Measurements from ENCODE around the gene KCNH1.

The KCNH1 gene

DNA sequence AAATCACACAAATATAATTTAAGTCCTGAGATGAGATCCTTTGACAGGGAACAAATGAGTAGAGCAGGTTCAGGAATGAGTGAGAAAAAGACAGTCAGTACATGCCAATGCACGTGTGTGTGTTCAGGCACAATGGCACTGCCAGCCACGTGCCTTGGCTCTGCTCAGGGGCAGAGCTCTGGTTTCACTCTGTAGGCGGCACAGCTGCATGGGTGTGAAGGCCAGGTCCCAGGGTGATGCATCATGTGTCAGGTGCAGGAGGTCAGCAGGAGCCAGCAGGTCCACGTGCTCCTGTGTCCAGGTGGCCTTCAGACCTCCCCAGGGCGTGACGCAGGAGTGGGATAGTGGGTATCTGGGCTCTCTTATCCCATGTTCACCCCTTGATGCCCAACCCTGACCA lies 386.1 kb downstream of the KCNH1 start:
- no peak overlapping the region for H3K9ac ChIP-seq (ENCODE audit: low read length)
- no peaks in the 10 kb centered on the region for H3K27me3 ChIP-seq (ENCODE audit: control insufficient read depth in 1 of 2, insufficient read depth in 2 of 2, low read length in 2 of 2)
- no peak overlapping the region for H3K27ac ChIP-seq (ENCODE audit: low read depth, low read length)
- H3K36me3 ChIP-seq (ENCODE audit: insufficient read depth, low read length): no peaks in the 10 kb centered on the region
- H3K9me3 ChIP-seq (ENCODE audit: low read length): no peaks in the 10 kb centered on the region
- no peaks in the 10 kb centered on the region for H3K4me1 ChIP-seq (ENCODE audit: insufficient read depth, low read length)
- no peak overlapping the region for H3K4me3 ChIP-seq (ENCODE audit: low read depth in 1 of 2, low read length in 2 of 2)

DNA sequence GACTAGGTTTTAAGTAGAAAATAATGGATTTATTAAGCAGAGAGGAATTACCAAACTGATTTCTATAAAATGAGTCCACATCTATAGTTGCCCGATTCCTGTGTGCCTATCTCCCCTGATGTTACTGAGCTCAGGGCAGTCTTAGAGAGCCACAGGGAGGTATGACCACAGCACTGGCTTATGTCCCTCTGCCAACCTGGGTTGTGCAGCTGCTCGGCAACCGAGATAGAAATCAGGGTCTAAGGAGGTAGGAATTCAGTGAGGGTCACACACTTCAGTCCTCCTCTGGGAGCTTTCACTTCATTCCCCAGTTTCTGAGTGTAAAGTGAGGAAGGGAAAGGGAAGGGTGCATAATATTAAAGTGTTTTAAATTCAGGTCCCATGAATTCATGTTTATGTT lies 386.8 kb downstream of the KCNH1 start:
- Histone ChIP-seq H3K27me3 (ENCODE audit: control insufficient read depth in 1 of 2, insufficient read depth in 2 of 2, low read length in 2 of 2) (no peaks in the 10 kb centered on the region), H3K36me3 (ENCODE audit: insufficient read depth, low read length) (no peaks in the 10 kb centered on the region), H3K4me3 (ENCODE audit: low read depth in 1 of 2, low read length in 2 of 2) (no peak overlapping the region), H3K9me3 (ENCODE audit: low read length) (no peaks in the 10 kb centered on the region), H3K4me1 (ENCODE audit: insufficient read depth, low read length) (no peaks in the 10 kb centered on the region), H3K27ac (ENCODE audit: low read depth, low read length) (no peak overlapping the region), H3K9ac (ENCODE audit: low read length) (no peak overlapping the region)

DNA sequence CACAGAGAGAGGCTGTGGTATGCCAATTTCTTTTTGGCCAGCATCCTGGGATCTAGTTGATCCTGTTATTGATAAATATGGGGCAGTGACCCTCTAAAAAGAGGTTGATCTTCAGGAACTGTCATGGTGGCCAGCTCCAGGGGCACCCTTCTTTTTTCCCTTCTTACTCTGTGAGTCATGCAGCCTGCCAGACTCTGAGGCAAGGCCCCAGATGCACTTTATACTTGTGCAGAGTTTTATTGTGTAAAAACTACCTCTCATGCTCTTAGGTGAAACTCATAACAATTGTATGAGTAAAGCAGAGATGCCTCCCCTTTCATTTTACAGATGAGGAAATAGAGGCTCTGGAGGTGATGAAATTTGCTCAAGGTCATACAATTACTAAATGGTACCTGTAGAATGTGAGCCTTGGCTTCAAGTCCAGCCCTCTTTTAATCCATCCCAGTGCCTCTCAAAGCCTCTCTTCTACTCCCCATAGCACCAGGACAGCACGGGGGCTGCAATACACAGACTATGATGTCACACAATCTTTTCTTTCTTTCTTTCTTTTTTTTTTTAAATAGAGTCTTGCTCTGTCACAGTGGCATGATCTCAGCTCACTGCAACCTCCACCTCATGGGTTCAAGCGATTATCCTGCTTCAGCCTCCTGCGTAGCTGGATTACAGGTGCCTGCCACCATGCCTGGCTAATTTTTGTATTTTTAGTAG lies 387.8 kb downstream of the KCNH1 start:
- Histone ChIP-seq H3K9ac (ENCODE audit: low read length) (no peak overlapping the region), H3K9me3 (ENCODE audit: low read length) (no peaks in the 10 kb centered on the region), H3K4me3 (ENCODE audit: low read depth in 1 of 2, low read length in 2 of 2) (no peak overlapping the region), H3K27ac (ENCODE audit: low read depth, low read length) (no peak overlapping the region), H3K27me3 (ENCODE audit: control insufficient read depth in 1 of 2, insufficient read depth in 2 of 2, low read length in 2 of 2) (no peaks in the 10 kb centered on the region), H3K4me1 (ENCODE audit: insufficient read depth, low read length) (no peaks in the 10 kb centered on the region), H3K36me3 (ENCODE audit: insufficient read depth, low read length) (no peaks in the 10 kb centered on the region)

DNA sequence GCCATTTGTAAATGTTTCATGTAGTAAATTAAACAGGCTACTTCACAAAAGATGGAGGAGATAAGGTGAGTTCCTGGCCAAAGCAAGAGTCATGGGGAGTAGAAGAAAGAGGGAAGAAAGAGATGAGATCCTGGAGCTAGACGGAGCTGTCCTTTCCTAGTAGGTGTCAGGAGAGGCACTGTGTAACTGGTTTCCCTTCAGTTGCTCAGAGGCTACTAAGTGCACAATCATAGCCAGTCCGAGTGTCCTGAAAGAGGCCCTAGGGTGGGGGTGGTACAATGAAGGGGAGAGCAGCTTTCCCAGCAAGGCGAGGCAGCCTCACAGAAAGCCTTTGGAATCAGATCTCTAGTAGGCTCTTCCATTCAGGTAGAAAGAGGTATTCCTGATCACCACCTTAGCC lies 390.9 kb downstream of the KCNH1 start:
- Histone ChIP-seq H3K9me3 (ENCODE audit: low read length) (no peaks in the 10 kb centered on the region), H3K27ac (ENCODE audit: low read depth, low read length) (no peak overlapping the region), H3K9ac (ENCODE audit: low read length) (no peak overlapping the region), H3K4me1 (ENCODE audit: insufficient read depth, low read length) (no peaks in the 10 kb centered on the region), H3K4me3 (ENCODE audit: low read depth in 1 of 2, low read length in 2 of 2) (no peak overlapping the region), H3K27me3 (ENCODE audit: control insufficient read depth in 1 of 2, insufficient read depth in 2 of 2, low read length in 2 of 2) (no peaks in the 10 kb centered on the region), H3K36me3 (ENCODE audit: insufficient read depth, low read length) (no peaks in the 10 kb centered on the region)

GRCh38 chr1:210741564-210741963 lies 392.4 kb downstream of the KCNH1 start:
- Histone ChIP-seq H3K9me3 (ENCODE audit: low read length) (no peaks in the 10 kb centered on the region), H3K9ac (ENCODE audit: low read length) (no peak overlapping the region), H3K27me3 (ENCODE audit: control insufficient read depth in 1 of 2, insufficient read depth in 2 of 2, low read length in 2 of 2) (no peaks in the 10 kb centered on the region), H3K27ac (ENCODE audit: low read depth, low read length) (no peak overlapping the region), H3K4me1 (ENCODE audit: insufficient read depth, low read length) (no peaks in the 10 kb centered on the region), H3K4me3 (ENCODE audit: low read depth in 1 of 2, low read length in 2 of 2) (no peak overlapping the region), H3K36me3 (ENCODE audit: insufficient read depth, low read length) (no peaks in the 10 kb centered on the region)

- Histone ChIP-seq H3K9me3 (ENCODE audit: low read length) (no peaks in the 10 kb centered on the region), H3K27ac (ENCODE audit: low read depth, low read length) (no peak overlapping the region), H3K27me3 (ENCODE audit: control insufficient read depth in 1 of 2, insufficient read depth in 2 of 2, low read length in 2 of 2) (no peaks in the 10 kb centered on the region), H3K36me3 (ENCODE audit: insufficient read depth, low read length) (no peaks in the 10 kb centered on the region), H3K4me1 (ENCODE audit: insufficient read depth, low read length) (no peaks in the 10 kb centered on the region), H3K4me3 (ENCODE audit: low read depth in 1 of 2, low read length in 2 of 2) (no peak overlapping the region), H3K9ac (ENCODE audit: low read length) (no peak overlapping the region)
Measured at GRCh38 chr1:210739627-210740026, 394.3 kb downstream of the KCNH1 start.

GRCh38 chr1:210738256-210738655 lies 395.7 kb downstream of the KCNH1 start:
- H3K27ac ChIP-seq (ENCODE audit: low read depth, low read length): no peak overlapping the region
- H3K9me3 ChIP-seq (ENCODE audit: low read length): no peaks in the 10 kb centered on the region
- no peak overlapping the region for H3K9ac ChIP-seq (ENCODE audit: low read length)
- H3K36me3 ChIP-seq (ENCODE audit: insufficient read depth, low read length): no peaks in the 10 kb centered on the region
- no peaks in the 10 kb centered on the region for H3K4me1 ChIP-seq (ENCODE audit: insufficient read depth, low read length)
- H3K27me3 ChIP-seq (ENCODE audit: control insufficient read depth in 1 of 2, insufficient read depth in 2 of 2, low read length in 2 of 2): no peaks in the 10 kb centered on the region
- H3K4me3 ChIP-seq (ENCODE audit: low read depth in 1 of 2, low read length in 2 of 2): no peak overlapping the region

- Histone ChIP-seq H3K4me1 (ENCODE audit: insufficient read depth, low read length) (no peaks in the 10 kb centered on the region), H3K27me3 (ENCODE audit: control insufficient read depth in 1 of 2, insufficient read depth in 2 of 2, low read length in 2 of 2) (no peaks in the 10 kb centered on the region), H3K9me3 (ENCODE audit: low read length) (no peaks in the 10 kb centered on the region), H3K4me3 (ENCODE audit: low read depth in 1 of 2, low read length in 2 of 2) (no peak overlapping the region), H3K27ac (ENCODE audit: low read depth, low read length) (no peak overlapping the region), H3K36me3 (ENCODE audit: insufficient read depth, low read length) (no peaks in the 10 kb centered on the region), H3K9ac (ENCODE audit: low read length) (no peak overlapping the region)
Measured at GRCh38 chr1:210736713-210737112, 397.2 kb downstream of the KCNH1 start.

GRCh38 chr1:210731597-210731996 lies 402.4 kb downstream of the KCNH1 start:
- Histone ChIP-seq H3K9me3 (ENCODE audit: low read length) (no peaks in the 10 kb centered on the region), H3K4me3 (ENCODE audit: low read depth in 1 of 2, low read length in 2 of 2) (no peak overlapping the region), H3K9ac (ENCODE audit: low read length) (no peak overlapping the region), H3K36me3 (ENCODE audit: insufficient read depth, low read length) (no peaks in the 10 kb centered on the region), H3K4me1 (ENCODE audit: insufficient read depth, low read length) (no peaks in the 10 kb centered on the region), H3K27me3 (ENCODE audit: control insufficient read depth in 1 of 2, insufficient read depth in 2 of 2, low read length in 2 of 2) (no peaks in the 10 kb centered on the region), H3K27ac (ENCODE audit: low read depth, low read length) (no peak overlapping the region)

DNA sequence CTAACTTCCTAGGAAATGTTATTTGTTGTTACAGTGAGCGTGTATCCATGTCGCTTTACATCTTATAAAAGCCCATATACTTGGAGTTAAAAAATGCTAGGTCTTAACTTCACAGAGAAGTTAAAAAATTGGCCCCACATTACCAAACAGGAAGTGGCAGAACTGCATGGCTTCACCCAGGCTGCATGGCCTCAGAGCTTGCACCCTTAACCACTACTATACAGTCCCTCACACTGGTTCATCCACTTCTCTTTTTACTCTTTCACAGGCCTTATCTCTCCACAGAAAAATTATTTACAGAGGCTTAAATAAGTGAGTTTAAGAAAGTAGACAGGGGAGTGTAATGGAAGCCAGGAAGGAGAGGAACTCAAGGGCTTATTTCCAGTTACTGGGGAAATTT lies 402.8 kb downstream of the KCNH1 start:
- Histone ChIP-seq H3K36me3 (ENCODE audit: insufficient read depth, low read length) (no peaks in the 10 kb centered on the region), H3K9ac (ENCODE audit: low read length) (no peak overlapping the region), H3K27ac (ENCODE audit: low read depth, low read length) (no peak overlapping the region), H3K9me3 (ENCODE audit: low read length) (no peaks in the 10 kb centered on the region), H3K4me1 (ENCODE audit: insufficient read depth, low read length) (no peaks in the 10 kb centered on the region), H3K27me3 (ENCODE audit: control insufficient read depth in 1 of 2, insufficient read depth in 2 of 2, low read length in 2 of 2) (no peaks in the 10 kb centered on the region), H3K4me3 (ENCODE audit: low read depth in 1 of 2, low read length in 2 of 2) (no peak overlapping the region)

DNA sequence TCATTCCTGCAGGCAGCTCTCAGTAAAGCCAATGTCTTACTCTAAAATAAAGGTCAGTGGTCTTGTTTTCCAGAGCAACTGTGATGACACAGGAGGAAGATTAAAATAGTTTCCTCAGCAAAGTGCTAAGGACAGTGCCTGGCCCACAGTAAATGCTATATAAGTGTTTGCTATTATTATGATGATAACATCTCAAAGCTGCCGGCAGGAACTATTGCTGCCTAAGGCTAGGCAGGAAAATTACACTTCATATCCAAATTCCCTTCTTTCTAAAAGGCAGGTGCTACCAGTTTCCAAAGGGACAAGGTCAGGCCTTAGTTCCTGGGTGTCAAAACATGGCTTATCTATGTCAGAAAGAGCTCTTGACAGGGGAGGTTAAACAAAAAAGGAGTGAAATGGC lies 403.9 kb downstream of the KCNH1 start:
- no peak overlapping the region for H3K4me3 ChIP-seq (ENCODE audit: low read depth in 1 of 2, low read length in 2 of 2)
- no peaks in the 10 kb centered on the region for H3K9me3 ChIP-seq (ENCODE audit: low read length)
- no peak overlapping the region for H3K27ac ChIP-seq (ENCODE audit: low read depth, low read length)
- no peaks in the 10 kb centered on the region for H3K36me3 ChIP-seq (ENCODE audit: insufficient read depth, low read length)
- H3K27me3 ChIP-seq (ENCODE audit: control insufficient read depth in 1 of 2, insufficient read depth in 2 of 2, low read length in 2 of 2): no peaks in the 10 kb centered on the region
- H3K4me1 ChIP-seq (ENCODE audit: insufficient read depth, low read length): no peaks in the 10 kb centered on the region
- no peak overlapping the region for H3K9ac ChIP-seq (ENCODE audit: low read length)

DNA sequence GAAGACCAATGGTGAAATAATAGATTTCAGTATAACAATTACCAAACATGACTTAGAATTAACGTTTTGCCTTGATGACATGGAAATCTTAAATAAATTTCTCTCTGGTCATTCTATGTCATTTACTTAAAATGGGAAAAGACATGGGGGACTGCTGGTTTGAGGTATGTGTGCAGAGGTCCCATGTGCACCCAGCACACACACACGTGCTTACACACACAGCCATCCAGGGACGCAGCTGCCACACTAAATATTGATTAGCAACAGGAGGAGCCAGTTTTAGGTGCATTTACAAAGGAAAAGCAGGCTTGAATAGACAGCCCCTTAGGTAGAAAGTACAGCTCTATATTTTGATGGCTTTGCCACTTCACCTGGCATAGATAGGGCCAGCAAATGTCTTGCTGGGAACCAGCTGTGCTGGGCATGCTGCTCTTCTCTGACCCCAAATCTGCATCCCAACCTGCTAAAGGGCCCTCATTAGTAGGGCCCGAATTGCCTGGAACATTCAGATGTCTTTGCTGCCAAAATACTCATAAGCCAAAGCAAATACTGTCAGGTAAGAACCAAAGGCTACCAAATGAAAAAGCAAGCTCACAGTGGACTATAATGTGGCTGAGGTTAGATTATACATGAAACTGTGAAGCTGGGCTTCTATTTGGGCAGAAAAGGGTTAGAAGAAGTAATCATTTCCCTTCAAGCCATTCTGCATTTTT lies 405.4 kb downstream of the KCNH1 start:
- no peaks in the 10 kb centered on the region for H3K4me1 ChIP-seq (ENCODE audit: insufficient read depth, low read length)
- no peak overlapping the region for H3K9ac ChIP-seq (ENCODE audit: low read length)
- H3K27ac ChIP-seq (ENCODE audit: low read depth, low read length): no peak overlapping the region
- H3K4me3 ChIP-seq (ENCODE audit: low read depth in 1 of 2, low read length in 2 of 2): no peak overlapping the region
- H3K27me3 ChIP-seq (ENCODE audit: control insufficient read depth in 1 of 2, insufficient read depth in 2 of 2, low read length in 2 of 2): no peaks in the 10 kb centered on the region
- H3K36me3 ChIP-seq (ENCODE audit: insufficient read depth, low read length): no peaks in the 10 kb centered on the region
- no peaks in the 10 kb centered on the region for H3K9me3 ChIP-seq (ENCODE audit: low read length)
